ENCODE measurements around the gene IRS4. TPM values are rescaled to one million over a fixed set of nuclear protein-coding genes. Genes with fewer than 3 reads are reported as not detected.

Gene IRS4
- total RNA-seq (2022), result not detected in 2 replicates
- Bru-seq, nascent RNA, result not detected
- not detected for BruChase-seq, experiment 1, labeled RNA remaining after a 2-hour chase
- BruChase-seq, experiment 2, labeled RNA remaining after a 6-hour chase, result not detected
- long read RNA-seq, result 0 reads

GRCh38 chrX:108736509-108737479, at the start of gene IRS4:
IRS4 (minus strand) TSS chrX:108736563.
- H3K27ac Mint-ChIP-seq (ENCODE audit: unreplicated experiment), result no peak within 1 kb of the TSS
- Histone ChIP-seq H3K4me1 (no peaks in the 10 kb centered on the region), H3K9me3 (no peaks in the 10 kb centered on the region), H3K27me3 (replicated peaks; ENCODE audit: control insufficient read depth, insufficient read depth, low read length) (no peaks in the 10 kb centered on the region), H3K36me3 (ENCODE audit: control insufficient read depth, insufficient read depth, low read length) (no peaks in the 10 kb centered on the region), H3K4me3 (ENCODE audit: low read depth, low read length) (no peak within 1 kb of the TSS)
- H3K36me3 Mint-ChIP-seq (ENCODE audit: insufficient read depth, unreplicated experiment), result no peaks in the 10 kb centered on the region
- H3K4me1 Mint-ChIP-seq (ENCODE audit: low read depth, unreplicated experiment), result no peaks in the 10 kb centered on the region
- no peak for DNase-seq
- H3K4me3 Mint-ChIP-seq (ENCODE audit: unreplicated experiment), result no peak within 1 kb of the TSS
- ChIA-PET CTCF (no interaction called here), POLR2A (no interaction called here)
- no peaks in the 10 kb centered on the region for H3K9me3 Mint-ChIP-seq (ENCODE audit: unreplicated experiment)
- intact Hi-C loops (cut with micrococcal nuclease; ENCODE audit: unreplicated experiment), result no loop called here
- TF ChIP-seq CTCF (IDR thresholded peaks at IDR 0.05; ENCODE audit: insufficient read depth in 1 of 2, low read depth in 1 of 2, low read length in 1 of 2, severe bottlenecking in 1 of 2, unreplicated experiment in 1 of 2), result no peak
- peaks cover 2% of the 10 kb centered on the region for H3K27me3 Mint-ChIP-seq (ENCODE audit: insufficient read depth, unreplicated experiment)
- BruUV-seq (replicated peaks), result no TSS peak

- POLR2A ChIA-PET, result no interaction called here
- Mint-ChIP-seq H3K27me3 (ENCODE audit: insufficient read depth, unreplicated experiment) (peaks cover 3% of the 10 kb centered on the region), H3K27ac (ENCODE audit: unreplicated experiment) (no peak overlapping the region), H3K9me3 (ENCODE audit: unreplicated experiment) (no peaks in the 10 kb centered on the region), H3K4me3 (ENCODE audit: unreplicated experiment) (no peak overlapping the region), H3K36me3 (ENCODE audit: insufficient read depth, unreplicated experiment) (no peaks in the 10 kb centered on the region), H3K4me1 (ENCODE audit: low read depth, unreplicated experiment) (peaks cover 5% of the 10 kb centered on the region)
- no peak overlapping the region for H3K4me3 ChIP-seq (ENCODE audit: low read depth, low read length)
- DNase-seq, result no peak
- no peaks in the 10 kb centered on the region for H3K36me3 ChIP-seq (ENCODE audit: control insufficient read depth, insufficient read depth, low read length)
- no peak for TF ChIP-seq CTCF (IDR thresholded peaks at IDR 0.05; ENCODE audit: insufficient read depth in 1 of 2, low read depth in 1 of 2, low read length in 1 of 2, severe bottlenecking in 1 of 2, unreplicated experiment in 1 of 2)
- H3K27me3 ChIP-seq (replicated peaks; ENCODE audit: control insufficient read depth, insufficient read depth, low read length), result no peaks in the 10 kb centered on the region
- BruUV-seq (replicated peaks), result no TSS peak
- intact Hi-C loops (cut with micrococcal nuclease; ENCODE audit: unreplicated experiment), result no loop called here
- CTCF ChIA-PET, result no interaction called here
- no peaks in the 10 kb centered on the region for H3K4me1 ChIP-seq
- H3K9me3 ChIP-seq, result no peaks in the 10 kb centered on the region
Observed at GRCh38 chrX:108772549-108772948, 36.2 kb upstream of the IRS4 start.

DNA sequence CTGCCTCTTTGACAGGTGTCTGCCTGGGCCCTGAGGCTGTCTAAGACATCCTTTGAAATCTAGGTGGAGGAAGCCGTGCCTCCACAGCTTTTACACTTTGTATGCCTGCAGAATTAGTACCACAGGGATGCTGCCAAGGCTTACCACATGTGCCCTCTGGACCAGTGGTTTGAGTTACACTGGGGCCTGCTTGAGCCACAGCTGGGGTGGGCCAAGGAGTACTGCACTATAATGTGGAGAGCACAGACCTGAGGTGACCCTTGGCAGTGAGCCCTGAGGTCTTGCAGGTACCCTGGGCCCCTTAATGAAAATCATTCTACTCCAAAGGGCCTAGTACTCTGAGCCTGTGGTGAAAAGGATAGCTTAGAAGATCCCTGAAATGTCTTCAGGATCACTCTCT, 27.2 kb upstream of the IRS4 start:
- no peak overlapping the region for H3K27ac Mint-ChIP-seq (ENCODE audit: unreplicated experiment)
- no peaks in the 10 kb centered on the region for H3K4me1 Mint-ChIP-seq (ENCODE audit: low read depth, unreplicated experiment)
- no peak for DNase-seq
- H3K36me3 Mint-ChIP-seq (ENCODE audit: insufficient read depth, unreplicated experiment), result no peaks in the 10 kb centered on the region
- no peaks in the 10 kb centered on the region for H3K9me3 ChIP-seq
- no peaks in the 10 kb centered on the region for H3K9me3 Mint-ChIP-seq (ENCODE audit: unreplicated experiment)
- intact Hi-C loops (cut with micrococcal nuclease; ENCODE audit: unreplicated experiment), result no loop called here
- H3K27me3 Mint-ChIP-seq (ENCODE audit: insufficient read depth, unreplicated experiment), result peaks cover 3% of the 10 kb centered on the region
- H3K4me3 Mint-ChIP-seq (ENCODE audit: unreplicated experiment), result no peak overlapping the region
- ChIA-PET POLR2A (no interaction called here), CTCF (no interaction called here)
- no peaks in the 10 kb centered on the region for H3K27me3 ChIP-seq (replicated peaks; ENCODE audit: control insufficient read depth, insufficient read depth, low read length)
- no peak overlapping the region for H3K4me3 ChIP-seq (ENCODE audit: low read depth, low read length)
- no peaks in the 10 kb centered on the region for H3K4me1 ChIP-seq
- no peaks in the 10 kb centered on the region for H3K36me3 ChIP-seq (ENCODE audit: control insufficient read depth, insufficient read depth, low read length)
- TF ChIP-seq CTCF (IDR thresholded peaks at IDR 0.05; ENCODE audit: insufficient read depth in 1 of 2, low read depth in 1 of 2, low read length in 1 of 2, severe bottlenecking in 1 of 2, unreplicated experiment in 1 of 2), result no peak
- no TSS peak for BruUV-seq (replicated peaks)
